Astrocyte of the spinal cord (primary cell): ENCODE measurements around the gene SFPQ.

Source experiments
- DNase-seq: peaks from one replicate; pipeline ENCODE4 v3.0.0; 2011; ENCODE audit warnings: low read depth, low spot score
- H3K4me3 ChIP-seq: 2 replicates; pipeline ENCODE4 v1.5.1; 2011; ENCODE audit warnings: low read depth, mild to moderate bottlenecking, low read length, moderate library complexity
- CTCF ChIP-seq: IDR thresholded peaks from 2 replicates; pipeline ENCODE4 v1.5.1; 2012; ENCODE audit warnings: low read depth, mild to moderate bottlenecking, low read length, inconsistent platforms
- in situ Hi-C: cut with HindIII; loops from 2 replicates; pipeline ENCODE4 v1.10.0; 2017; ENCODE audit warnings: low sequenced_read_pairs

SFPQ gene

GRCh38 chr1:35179908-35180307 lies 13.0 kb downstream of the SFPQ start:
- in situ Hi-C loops: no loop called here
- no peak for DNase-seq
- no peak overlapping the region for H3K4me3 ChIP-seq
- no peak for TF ChIP-seq CTCF

- H3K4me3 ChIP-seq: no peak overlapping the region
- no peak for DNase-seq
- TF ChIP-seq CTCF: no peak
- in situ Hi-C loops: no loop called here
These were observed 14.0 kb downstream of the SFPQ start for GRCh38 chr1:35178874-35179380.

GRCh38 chr1:35178295-35178695 lies 14.7 kb downstream of the SFPQ start:
- no peak for TF ChIP-seq CTCF
- in situ Hi-C loops: no loop called here
- H3K4me3 ChIP-seq: no peak overlapping the region
- DNase-seq: no peak

GRCh38 chr1:35177237-35177786 lies 15.6 kb downstream of the SFPQ start:
- in situ Hi-C loops: no loop called here
- no peak for TF ChIP-seq CTCF

GRCh38 chr1:35175602-35176001 lies 17.3 kb downstream of the SFPQ start:
- in situ Hi-C loops: no loop called here
- H3K4me3 ChIP-seq: no peak overlapping the region
- no peak for DNase-seq
- TF ChIP-seq CTCF: no peak

More at GRCh38 chr1:35177237-35177786, 15.6 kb downstream of the SFPQ start:
- DNase-seq: no peak
- H3K4me3 ChIP-seq: no peak overlapping the region

GRCh38 chr1:35175098-35175576 lies 17.8 kb downstream of the SFPQ start:
- H3K4me3 ChIP-seq: no peak overlapping the region
- DNase-seq: no peak
- no peak for TF ChIP-seq CTCF
- in situ Hi-C loops: no loop called here
